Choroid plexus epithelial cell (primary cell): ENCODE data around the gene GUK1.
A peak's percentile ranks its signal among the peaks of the same experiment; 100 is the strongest.

Source experiments
- DNase-seq: peaks from one replicate; pipeline ENCODE4 v3.0.0-alpha.2; 2010; ENCODE audit warnings: low read depth
- H3K4me3 ChIP-seq: 2 replicates; pipeline ENCODE4 v1.5.1; 2011; ENCODE audit warnings: low read depth, mild to moderate bottlenecking, control low read depth, low read length, moderate library complexity
- TF ChIP-seq, protein P1 (sequence below): conservative IDR thresholded peaks from 2 replicates; pipeline ENCODE4 v1.5.1; 2011; ENCODE audit warnings: low read depth, mild to moderate bottlenecking, control low read depth, inconsistent platforms, low read length, moderate library complexity

The GUK1 gene, protein sequence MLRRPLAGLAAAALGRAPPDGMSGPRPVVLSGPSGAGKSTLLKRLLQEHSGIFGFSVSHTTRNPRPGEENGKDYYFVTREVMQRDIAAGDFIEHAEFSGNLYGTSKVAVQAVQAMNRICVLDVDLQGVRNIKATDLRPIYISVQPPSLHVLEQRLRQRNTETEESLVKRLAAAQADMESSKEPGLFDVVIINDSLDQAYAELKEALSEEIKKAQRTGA

DNA sequence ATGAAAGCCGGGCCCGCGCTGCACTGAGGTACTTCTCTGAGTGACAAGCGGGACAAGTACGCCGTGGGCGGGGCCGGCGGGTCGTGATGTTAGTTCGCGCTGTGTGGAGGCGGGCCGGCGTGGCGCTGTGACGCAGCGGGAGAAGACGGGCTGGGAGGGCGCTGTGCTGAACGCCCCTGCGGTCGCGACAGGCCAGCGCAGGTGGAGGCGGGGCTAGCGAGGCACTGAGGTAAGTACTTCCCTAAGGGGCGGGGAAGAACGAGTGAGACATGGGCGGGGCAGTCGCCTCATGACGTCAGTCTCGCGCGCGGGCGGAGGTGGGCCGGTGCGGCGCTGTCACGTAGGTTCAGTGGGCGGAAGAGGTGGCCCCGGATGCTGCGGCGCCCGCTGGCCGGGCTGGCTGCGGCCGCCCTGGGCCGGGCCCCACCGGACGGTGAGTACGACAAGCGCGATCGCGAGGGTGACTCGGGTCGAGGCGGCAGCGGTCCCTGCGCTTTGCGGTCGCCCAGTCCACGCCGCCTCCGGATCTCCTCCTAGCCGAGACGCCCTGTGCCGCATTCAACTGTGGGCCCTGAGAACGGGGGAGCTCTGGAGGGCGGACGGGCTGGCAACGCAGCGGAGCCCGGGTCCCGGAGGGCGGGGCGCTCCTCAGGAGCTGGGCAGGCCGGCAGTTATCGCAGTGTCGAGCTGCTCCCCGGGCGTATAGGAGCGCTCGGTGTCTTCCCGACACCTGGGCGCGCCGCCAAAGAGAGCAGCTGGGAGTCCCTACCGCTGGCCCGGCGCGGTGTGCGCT, at the start of gene GUK1:
GUK1 (plus strand) TSS at position 349 of the 793 bp plus-strand sequence; CDS start at position 373, 24 bp downstream.
- H3K4me3 ChIP-seq: peak within 1 kb of the TSS; percentile 98
- TF ChIP-seq, protein P1, sequence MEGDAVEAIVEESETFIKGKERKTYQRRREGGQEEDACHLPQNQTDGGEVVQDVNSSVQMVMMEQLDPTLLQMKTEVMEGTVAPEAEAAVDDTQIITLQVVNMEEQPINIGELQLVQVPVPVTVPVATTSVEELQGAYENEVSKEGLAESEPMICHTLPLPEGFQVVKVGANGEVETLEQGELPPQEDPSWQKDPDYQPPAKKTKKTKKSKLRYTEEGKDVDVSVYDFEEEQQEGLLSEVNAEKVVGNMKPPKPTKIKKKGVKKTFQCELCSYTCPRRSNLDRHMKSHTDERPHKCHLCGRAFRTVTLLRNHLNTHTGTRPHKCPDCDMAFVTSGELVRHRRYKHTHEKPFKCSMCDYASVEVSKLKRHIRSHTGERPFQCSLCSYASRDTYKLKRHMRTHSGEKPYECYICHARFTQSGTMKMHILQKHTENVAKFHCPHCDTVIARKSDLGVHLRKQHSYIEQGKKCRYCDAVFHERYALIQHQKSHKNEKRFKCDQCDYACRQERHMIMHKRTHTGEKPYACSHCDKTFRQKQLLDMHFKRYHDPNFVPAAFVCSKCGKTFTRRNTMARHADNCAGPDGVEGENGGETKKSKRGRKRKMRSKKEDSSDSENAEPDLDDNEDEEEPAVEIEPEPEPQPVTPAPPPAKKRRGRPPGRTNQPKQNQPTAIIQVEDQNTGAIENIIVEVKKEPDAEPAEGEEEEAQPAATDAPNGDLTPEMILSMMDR: no peak

DNA sequence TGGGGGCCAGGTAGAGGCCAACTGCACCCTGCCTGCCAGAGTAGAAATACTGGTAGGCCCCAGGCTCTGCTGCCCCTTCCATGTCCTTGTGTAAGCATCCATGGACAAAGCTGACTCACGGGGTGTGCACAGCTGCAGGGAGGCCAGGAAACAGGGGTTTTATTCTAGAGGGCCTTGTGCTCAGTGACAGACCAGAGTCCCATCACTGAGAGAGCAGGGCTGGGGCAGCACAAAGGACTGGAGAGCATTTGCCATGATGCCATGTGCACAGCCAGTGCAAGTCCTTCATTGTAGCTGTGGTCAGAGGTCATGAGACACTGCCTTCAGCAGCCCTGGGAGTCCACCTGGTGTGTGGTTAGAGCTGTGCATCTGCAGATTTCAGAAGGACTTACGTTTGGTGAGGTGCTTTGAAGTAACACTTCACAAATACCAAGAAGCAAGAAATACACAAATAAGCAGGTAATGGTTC, 49.4 kb upstream of the GUK1 start:
- H3K4me3 ChIP-seq: no peak overlapping the region
- DNase-seq: peak; percentile 45
- TF ChIP-seq, protein P1: peak; percentile 15

More for the DNA sequence above, at the start of gene GUK1:
- peak; percentile 100 for DNase-seq

DNA sequence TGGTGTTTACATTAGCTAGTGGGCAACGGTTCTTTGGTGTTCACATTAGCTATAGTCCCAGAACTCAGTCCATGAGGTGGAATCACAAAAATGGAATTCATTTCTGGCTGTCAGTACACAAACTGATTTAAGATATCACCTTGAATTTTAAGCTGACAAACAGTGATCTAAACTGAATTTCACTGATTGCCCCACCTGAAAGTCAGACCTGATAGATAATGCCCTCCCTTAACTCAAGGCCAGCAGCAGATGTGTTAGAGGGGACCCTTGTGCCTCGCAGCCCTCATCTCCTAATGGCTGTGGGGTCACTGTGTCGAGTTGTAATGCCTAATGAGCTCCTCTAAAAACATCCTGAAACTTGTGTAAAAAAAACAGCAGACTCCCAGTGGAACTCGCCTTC, 49.0 kb upstream of the GUK1 start:
- no peak overlapping the region for H3K4me3 ChIP-seq
- DNase-seq: no peak
- TF ChIP-seq, protein P1: no peak

DNA sequence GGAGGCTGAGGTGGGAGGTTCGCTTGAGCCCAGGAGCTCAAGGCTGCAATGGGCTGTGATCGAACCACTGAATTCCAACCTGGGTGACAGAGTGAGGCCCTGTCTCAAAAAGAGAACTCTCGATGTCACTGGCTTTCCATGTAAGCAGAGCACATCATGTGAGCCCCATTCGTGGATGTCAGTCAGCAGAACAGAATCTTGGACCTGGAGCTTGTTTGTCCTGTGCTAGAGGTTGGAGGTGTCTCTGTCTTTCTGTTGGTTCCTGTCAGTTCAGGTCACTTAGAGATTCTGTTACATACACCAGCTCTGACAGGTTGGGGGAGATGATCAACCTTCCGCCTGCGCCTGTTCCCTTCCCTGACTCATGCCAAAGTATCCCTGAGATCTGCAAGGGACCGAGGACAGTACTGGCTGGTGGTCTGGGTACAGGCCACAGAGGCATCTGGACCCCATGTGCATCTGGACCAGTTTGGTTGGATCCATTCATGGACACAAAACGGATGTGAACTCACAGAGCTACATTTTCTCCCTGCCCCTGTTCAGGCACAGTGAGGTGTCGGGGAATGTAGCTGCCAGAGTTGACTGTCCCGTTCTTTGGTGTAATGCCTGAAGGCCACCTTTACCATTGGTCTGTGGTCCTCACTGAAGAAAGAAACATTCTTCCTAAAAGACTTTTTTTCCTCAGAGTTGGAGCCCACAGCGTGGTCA, 47.6 kb upstream of the GUK1 start:
- H3K4me3 ChIP-seq: no peak overlapping the region
- TF ChIP-seq, protein P1: no peak
- DNase-seq: no peak

DNA sequence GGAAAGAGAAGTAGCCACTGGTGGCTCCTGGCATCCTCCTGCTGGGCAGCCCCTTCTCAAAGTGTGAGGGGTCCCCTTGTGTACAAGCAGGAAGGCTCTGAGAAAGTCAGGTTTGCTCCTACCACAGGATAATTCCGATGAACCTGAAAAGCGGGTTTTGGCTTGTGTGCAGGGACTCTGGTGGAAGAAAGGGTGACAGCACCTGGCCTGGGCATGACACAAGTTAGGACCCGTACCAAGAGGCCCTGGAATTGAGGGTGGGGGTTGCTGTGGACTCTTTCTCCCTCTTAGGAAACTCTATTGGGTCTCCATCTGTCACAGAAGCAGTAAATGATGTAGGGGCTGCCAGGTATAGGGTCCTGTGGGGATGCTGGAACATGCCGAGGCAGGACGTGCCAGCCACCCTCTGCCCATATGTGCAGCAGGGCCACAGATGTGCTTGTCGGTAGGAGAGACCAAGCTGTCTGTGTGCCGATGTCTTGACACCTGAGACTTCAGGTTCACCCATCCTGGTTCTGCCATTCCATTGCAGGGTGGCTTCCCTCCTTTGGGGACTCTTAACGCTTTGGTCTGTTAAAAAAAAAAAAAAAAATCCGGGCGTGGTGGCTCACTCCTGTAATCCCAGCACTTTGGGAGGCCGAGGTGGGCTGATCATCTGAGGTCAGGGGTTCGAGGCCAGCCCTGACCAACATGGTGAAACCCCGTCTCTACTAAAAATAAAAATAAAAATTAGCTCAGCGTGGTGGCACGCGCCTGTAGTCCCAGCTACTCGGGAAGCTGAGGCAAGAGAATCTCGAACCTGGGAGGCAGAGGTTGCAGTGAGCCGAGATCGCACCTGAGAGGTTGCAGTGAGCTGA, 46.8 kb upstream of the GUK1 start:
- H3K4me3 ChIP-seq: no peak overlapping the region
- TF ChIP-seq, protein P1: no peak
- no peak for DNase-seq

DNA sequence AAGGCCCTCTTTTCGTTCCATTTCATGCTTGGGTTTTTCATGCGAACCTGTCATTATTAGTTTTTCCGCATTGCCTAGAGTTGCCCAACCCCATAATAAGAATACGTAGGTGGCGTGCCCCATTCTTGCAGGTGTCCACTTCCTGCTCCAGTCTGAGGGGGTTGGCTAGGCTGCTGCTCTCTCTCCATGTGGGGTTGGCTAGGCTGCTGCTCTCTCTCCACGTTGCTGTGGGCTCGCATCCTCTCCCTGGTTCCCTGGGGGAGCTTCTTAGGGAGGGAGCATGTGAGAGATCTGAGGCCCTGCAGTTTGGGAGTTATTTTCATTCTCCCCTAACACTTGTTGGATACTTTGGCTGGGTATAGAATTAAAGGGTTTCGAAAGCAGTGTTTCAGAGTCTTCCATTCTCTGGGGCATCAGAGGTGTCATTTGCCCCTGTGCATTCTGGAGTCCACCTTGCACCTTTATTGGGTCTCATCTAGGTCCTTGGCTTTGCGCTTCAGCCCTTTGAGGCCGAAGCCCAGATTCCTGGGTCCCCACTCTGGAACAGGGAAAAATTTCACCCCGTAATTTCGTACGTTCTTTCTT, 45.6 kb upstream of the GUK1 start:
- DNase-seq: no peak
- H3K4me3 ChIP-seq: no peak overlapping the region
- TF ChIP-seq, protein P1: no peak
